OCI-LY7 (cell line): ENCODE data around the gene SALL3. TPM values are rescaled to one million over a fixed set of nuclear protein-coding genes. Genes with fewer than 3 reads are reported as not detected.
"Not testable (repeated sequence)": the region's sequence is repeated elsewhere in the genome, so short reads cannot be mapped to it uniquely, and the experiment has no call there.

ENCODE experiments used
- BruUV-seq: library from RNA; stranded (reverse); fragments of 400-500 nt; replicated peaks from 2 replicates; lab custom pipeline; 2021; lab: Mats Ljungman, UMichigan
- CTCF ChIA-PET: fragments of 300-600 bp; sonication (Branson Sonifier 250); formaldehyde crosslinking; loops from one replicate; lab custom pipeline; 2022; ENCODE audit warnings: antibody characterized with exemption; ENCODE audit not compliant: unreplicated experiment; lab: Charles Lee
- POLR2A ChIA-PET: fragments of 300-600 bp; sonication (Branson Sonifier 250); formaldehyde crosslinking; loops from one replicate; lab custom pipeline; 2022; ENCODE audit warnings: antibody characterized with exemption; lab: Charles Lee
- DNase-seq: peaks from one replicate; pipeline ENCODE4 v3.0.0-alpha.2; 2015; ENCODE audit warnings: low spot score
- H2AFZ ChIP-seq: fragments of 200-600 bp; sonication (generic), shearing (Covaris generic); 2 replicates; pipeline ENCODE4 v1.6.1; 2014; ENCODE audit warnings: mild to moderate bottlenecking, antibody characterized with exemption, low read length, moderate library complexity
- H3K27ac ChIP-seq: fragments of 200-600 bp; sonication (generic); 2 replicates; pipeline ENCODE4 v1.5.1; 2014; ENCODE audit warnings: mixed run types, low read depth, mild to moderate bottlenecking, moderate library complexity, low read length, inconsistent platforms; ENCODE audit not compliant: poor library complexity, severe bottlenecking
- H3K36me3 ChIP-seq: fragments of 200-600 bp; sonication (generic); 2 replicates; pipeline ENCODE4 v1.6.1; 2014; ENCODE audit warnings: mild to moderate bottlenecking, antibody characterized with exemption, low read length, moderate library complexity, mixed read lengths; ENCODE audit not compliant: insufficient read depth
- H3K4me1 ChIP-seq: fragments of 200-600 bp; sonication (generic); 2 replicates; pipeline ENCODE4 v1.5.1; 2014; ENCODE audit warnings: mild to moderate bottlenecking, low read length; ENCODE audit not compliant: insufficient read depth, poor library complexity, severe bottlenecking
- H3K4me2 ChIP-seq: fragments of 200-600 bp; sonication (generic); 2 replicates; pipeline ENCODE4 v1.6.1; 2014; ENCODE audit warnings: mild to moderate bottlenecking, low read length
- H3K4me3 ChIP-seq: fragments of 200-600 bp; sonication (generic); 2 replicates; pipeline ENCODE4 v1.5.1; 2014; ENCODE audit warnings: mild to moderate bottlenecking, low read depth, low read length; ENCODE audit not compliant: poor library complexity, severe bottlenecking
- H3K79me2 ChIP-seq: fragments of 200-600 bp; sonication (generic); 2 replicates; pipeline ENCODE4 v1.6.1; 2016; ENCODE audit warnings: low read depth, mild to moderate bottlenecking, low read length, moderate library complexity, mixed read lengths; ENCODE audit not compliant: insufficient read depth
- H3K9me2 ChIP-seq: fragments of 200-600 bp; sonication (generic); 2 replicates; pipeline ENCODE4 v1.6.1; 2016; ENCODE audit warnings: mild to moderate bottlenecking, low read length, mixed read lengths; ENCODE audit not compliant: insufficient read depth
- H3K9me3 ChIP-seq: fragments of 200-600 bp; sonication (generic); 2 replicates; pipeline ENCODE4 v1.6.1; 2014; ENCODE audit warnings: mild to moderate bottlenecking, mixed run types, low read length, mixed read lengths
- H4K20me1 ChIP-seq: fragments of 200-600 bp; sonication (generic); 2 replicates; pipeline ENCODE4 v1.6.1; 2014; ENCODE audit warnings: mild to moderate bottlenecking, antibody characterized with exemption, low read length, moderate library complexity, mixed read lengths; ENCODE audit not compliant: insufficient read depth
- CTCF ChIP-seq: fragments of 200-600 bp; sonication (generic); conservative IDR thresholded peaks from 2 replicates; pipeline ENCODE4 v1.5.1; 2014; ENCODE audit warnings: mild to moderate bottlenecking, antibody characterized with exemption, low read length, moderate library complexity, mixed read lengths
- EZH2phosphoT487 ChIP-seq: fragments of 200-600 bp; sonication (generic); IDR thresholded peaks from 2 replicates; pipeline ENCODE4 v1.6.1; 2018; ENCODE audit warnings: low read depth, borderline replicate concordance, mild to moderate bottlenecking, mixed run types, antibody characterized with exemption, low read length, moderate library complexity, mixed read lengths
- intact Hi-C: fragments of 100-400 bp; cut with micrococcal nuclease; formaldehyde crosslinking; loops from one replicate; pipeline ENCODE4 v1.10.0; 2022; ENCODE audit not compliant: unreplicated experiment
- total RNA-seq, 2 experiments: library from RNA; depleted of rRNA in 1 of 2; stranded (reverse); fragments of >200 nt in 1 of 2; shearing (Covaris generic) in 1 of 2; gene quantifications; 2 replicates each; pipeline ENCODE4 v1.2.3, GENCODE V29; 2014 to 2022

SALL3 gene
- total RNA-seq, 2 experiments from 2014 or later: not detected

GRCh38 chr18:78962098-78962497 lies 17.5 kb upstream of the SALL3 start:
- intact Hi-C loops: no loop called here
- H3K4me1 ChIP-seq: no peaks in the 10 kb centered on the region
- H3K79me2 ChIP-seq: no peaks in the 10 kb centered on the region
- H2AFZ ChIP-seq: no peak overlapping the region
- no peaks in the 10 kb centered on the region for H3K36me3 ChIP-seq
- POLR2A ChIA-PET: no interaction called here
- no peaks in the 10 kb centered on the region for H3K9me2 ChIP-seq
- TF ChIP-seq CTCF (no peak), EZH2phosphoT487 (no peak)
- no peak for DNase-seq
- H4K20me1 ChIP-seq: no peaks in the 10 kb centered on the region
- CTCF ChIA-PET: no interaction called here
- H3K4me2 ChIP-seq: no peak overlapping the region
- H3K27ac ChIP-seq: no peak overlapping the region
- H3K4me3 ChIP-seq: no peak overlapping the region
- no peaks in the 10 kb centered on the region for H3K9me3 ChIP-seq
- no TSS peak for BruUV-seq

GRCh38 chr18:78964727-78965126 lies 14.9 kb upstream of the SALL3 start:
- H3K79me2 ChIP-seq, CTCF ChIA-PET, H3K9me3 ChIP-seq, H3K27ac ChIP-seq, H3K36me3 ChIP-seq, H3K4me2 ChIP-seq, H3K4me1 ChIP-seq, H4K20me1 ChIP-seq, H3K4me3 ChIP-seq, H3K9me2 ChIP-seq, POLR2A ChIA-PET, intact Hi-C loops, H2AFZ ChIP-seq, DNase-seq, BruUV-seq: not testable (repeated sequence)

- no peak for DNase-seq
- H3K9me3 ChIP-seq: no peaks in the 10 kb centered on the region
- intact Hi-C loops: no loop called here
- no peak overlapping the region for H3K27ac ChIP-seq
- H3K36me3 ChIP-seq: no peaks in the 10 kb centered on the region
- BruUV-seq: no TSS peak
- H3K9me2 ChIP-seq: no peaks in the 10 kb centered on the region
- TF ChIP-seq CTCF: no peak
- TF ChIP-seq EZH2phosphoT487: no peak
- no peaks in the 10 kb centered on the region for H3K4me1 ChIP-seq
- H2AFZ ChIP-seq: no peak overlapping the region
- CTCF ChIA-PET: no interaction called here
- H4K20me1 ChIP-seq: no peaks in the 10 kb centered on the region
- POLR2A ChIA-PET: no interaction called here
- H3K4me3 ChIP-seq: no peak overlapping the region
- H3K4me2 ChIP-seq: no peak overlapping the region
- no peaks in the 10 kb centered on the region for H3K79me2 ChIP-seq
Measured at GRCh38 chr18:78965260-78965659, 14.4 kb upstream of the SALL3 start.
